GM21390 (cell line): ENCODE results near the gene RNF10.
"Not testable (repeated sequence)": the region's sequence is repeated elsewhere in the genome, so short reads cannot be mapped to it uniquely, and the experiment has no call there.

Experiments used
- ATAC-seq: cut with Tn5 transposase; IDR thresholded peaks from one replicate; pipeline ENCODE4 v1.9.1; 2021; ENCODE audit not compliant: unreplicated experiment

RNF10 gene

DNA sequence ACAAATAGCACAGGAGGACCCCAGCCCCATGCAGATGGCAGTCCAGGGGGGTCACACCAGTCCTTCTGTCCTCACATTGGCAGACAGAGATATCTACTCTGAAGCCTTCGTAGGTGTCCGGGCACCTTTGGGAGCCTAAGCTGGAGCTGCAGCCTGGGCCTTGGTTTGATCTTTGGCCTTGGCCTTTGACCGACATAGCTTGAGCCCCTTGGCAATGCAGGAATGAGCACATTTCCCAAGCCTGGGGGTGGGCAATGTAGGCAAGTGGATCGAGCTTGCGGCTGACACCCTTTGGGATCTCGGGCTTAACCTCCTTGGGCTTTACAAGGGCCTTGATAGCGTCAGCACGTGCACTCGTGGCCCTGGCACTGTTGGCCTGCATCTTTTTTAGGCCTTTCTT, 11.6 kb upstream of the RNF10 start:
- ATAC-seq, result no peak

GRCh38 chr12:120528861-120529525, 5.2 kb upstream of the RNF10 start, which contains the start of gene COQ5:
Gene COQ5 (minus strand): TSS chr12:120529158. CDS start chr12:120529141, 17 bp downstream.
- ATAC-seq, result peak; percentile 80

DNA sequence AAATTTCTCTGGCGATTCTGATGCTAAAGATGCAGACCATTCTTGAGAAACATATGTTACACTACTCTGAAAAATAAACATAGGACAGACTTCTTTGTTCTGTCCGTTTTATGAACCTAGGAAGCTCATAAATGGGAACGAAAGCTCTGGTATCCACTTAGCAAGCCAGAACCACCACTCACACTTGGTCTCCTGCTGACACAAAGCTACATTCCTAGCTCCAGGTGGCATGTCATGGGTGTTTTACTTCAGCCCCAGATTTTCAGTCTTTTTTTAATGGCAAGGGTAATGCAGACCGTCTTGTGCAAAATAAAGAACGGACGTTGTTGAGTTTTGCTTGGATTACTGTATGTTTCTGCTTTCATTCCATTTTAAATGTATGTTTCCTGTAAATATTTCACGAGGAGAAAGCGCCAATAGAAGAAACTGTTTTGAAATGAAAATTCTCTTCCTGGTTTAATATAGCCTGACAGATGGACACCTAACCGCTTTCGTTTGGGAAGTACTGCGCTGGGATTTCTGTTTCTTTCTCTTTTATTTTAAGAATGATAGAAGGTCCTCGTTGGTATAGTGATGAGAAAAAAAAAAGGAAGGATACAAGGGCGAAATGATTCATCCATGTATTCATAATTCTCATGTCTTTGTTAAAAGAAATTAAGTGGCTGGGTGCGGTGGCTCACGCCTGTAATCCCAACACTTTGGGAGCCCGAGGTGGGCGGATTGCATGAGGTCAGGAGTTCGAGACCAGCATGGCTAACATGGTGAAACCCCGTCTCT, 4.3 kb upstream of the RNF10 start:
- ATAC-seq, result no peak

DNA sequence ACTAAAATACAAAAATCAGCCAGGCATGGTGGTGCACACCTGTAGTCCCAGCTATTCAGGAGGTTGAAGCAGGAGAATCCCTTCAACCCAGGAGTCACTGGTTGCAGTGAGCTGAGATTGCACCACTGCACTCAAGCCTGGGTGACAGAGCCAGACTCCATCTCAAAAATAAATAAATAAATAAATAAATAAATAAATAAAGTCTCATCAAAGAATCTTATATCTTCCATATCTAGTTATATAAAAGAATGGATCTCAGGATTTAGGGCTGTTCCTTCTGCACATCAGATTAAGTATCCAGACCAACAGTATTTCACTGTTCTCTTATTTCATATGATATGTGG, 3.8 kb upstream of the RNF10 start:
- ATAC-seq, result not testable (repeated sequence)

GRCh38 chr12:120532701-120533238, 1.4 kb upstream of the RNF10 start:
- ATAC-seq, result no peak

- ATAC-seq, result peak; percentile 29
Measured at GRCh38 chr12:120534703-120535655, 823 bp downstream of the RNF10 start.

DNA sequence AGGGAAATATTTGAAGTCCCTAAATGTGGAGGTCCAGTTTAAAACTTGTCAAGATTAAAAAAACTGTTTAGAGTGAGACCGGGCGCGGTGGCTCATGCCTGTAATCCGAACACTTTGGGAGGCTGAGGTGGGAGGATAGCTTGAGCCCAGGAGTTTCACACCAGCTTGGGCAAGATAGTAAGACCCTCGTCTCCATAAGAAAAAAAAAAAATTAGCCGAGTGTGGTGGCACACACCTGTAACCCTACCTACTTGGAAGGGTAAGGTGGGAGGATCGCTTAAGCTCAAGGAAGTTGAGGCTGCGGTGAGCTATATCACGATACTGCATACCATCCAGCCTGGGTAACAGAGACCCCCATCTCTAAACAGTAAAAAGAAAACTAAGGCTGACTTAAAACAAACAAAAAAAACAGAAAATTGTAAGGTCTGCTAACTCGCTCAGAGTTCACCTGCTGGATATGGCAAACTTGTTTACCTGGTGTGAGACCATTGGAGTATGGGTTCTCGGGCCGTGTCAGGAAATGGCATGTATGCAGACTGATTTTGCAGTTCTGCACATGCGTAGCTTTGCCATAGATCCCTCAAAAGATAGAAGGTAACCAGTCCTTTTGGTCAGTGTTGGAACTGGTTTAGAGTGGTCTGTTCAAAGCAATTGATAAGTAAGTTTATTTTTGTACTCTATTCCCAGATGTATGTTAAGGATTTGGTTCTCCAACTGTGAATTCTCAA, 2.1 kb downstream of the RNF10 start:
- ATAC-seq, result no peak

DNA sequence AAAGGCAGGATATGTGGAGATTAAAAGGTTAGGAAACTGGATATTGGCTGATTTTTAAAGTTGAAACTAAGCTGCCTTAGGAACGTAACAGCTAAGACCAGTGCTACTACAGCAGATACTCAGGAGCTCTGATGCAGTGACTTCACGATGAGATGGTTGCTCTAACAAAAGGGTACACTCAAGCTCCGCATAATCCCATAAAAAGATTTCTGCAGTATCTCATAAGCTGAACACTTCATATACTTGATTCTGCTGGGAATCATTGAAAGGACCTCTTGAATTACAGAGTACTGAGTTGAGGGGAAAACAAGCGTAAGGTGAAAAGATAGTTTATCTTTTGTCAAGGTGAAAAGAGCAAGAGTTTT, 3.7 kb downstream of the RNF10 start:
- ATAC-seq, result no peak

DNA sequence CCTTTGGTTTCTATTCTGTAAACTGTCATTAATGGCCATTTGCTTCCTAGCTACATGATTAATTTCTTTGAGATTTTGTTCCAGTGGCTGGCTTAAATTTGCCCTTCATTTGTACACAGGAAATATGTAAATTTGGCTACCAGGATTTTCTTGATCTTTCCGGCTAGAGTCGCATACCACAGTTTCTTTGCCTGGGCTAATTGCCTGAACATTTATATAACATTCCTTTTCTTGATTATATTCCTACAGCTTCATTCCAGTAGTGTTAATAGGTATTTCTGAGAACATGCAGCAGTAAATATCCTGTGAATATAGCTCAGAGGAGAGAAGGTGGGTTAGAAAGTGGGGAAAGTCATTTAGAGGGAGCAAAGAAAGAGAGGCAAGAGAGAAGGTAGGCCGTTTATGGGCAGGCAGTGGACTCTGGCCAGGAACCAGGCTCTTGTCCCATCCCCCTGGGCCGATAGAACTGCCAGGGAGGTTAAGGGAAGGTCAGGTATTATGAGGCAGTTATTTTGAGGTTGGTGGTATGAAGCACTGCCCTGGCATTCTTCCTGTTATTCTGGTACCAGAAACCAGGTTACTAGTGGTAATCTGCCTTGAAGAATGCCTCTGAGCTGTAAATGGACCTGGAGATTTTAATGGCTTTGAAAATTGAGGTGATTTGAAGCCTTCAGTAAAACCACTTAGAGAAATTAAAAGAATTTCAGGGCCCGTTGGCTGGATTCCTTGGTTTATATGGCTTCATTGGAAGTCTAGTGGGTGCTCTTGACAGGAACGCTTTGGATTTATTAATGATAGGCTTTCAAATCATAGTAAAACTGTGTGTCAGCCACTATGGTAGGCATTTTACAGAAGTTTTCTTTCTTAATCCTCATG, 4.4 kb downstream of the RNF10 start:
- ATAC-seq, result no peak

DNA sequence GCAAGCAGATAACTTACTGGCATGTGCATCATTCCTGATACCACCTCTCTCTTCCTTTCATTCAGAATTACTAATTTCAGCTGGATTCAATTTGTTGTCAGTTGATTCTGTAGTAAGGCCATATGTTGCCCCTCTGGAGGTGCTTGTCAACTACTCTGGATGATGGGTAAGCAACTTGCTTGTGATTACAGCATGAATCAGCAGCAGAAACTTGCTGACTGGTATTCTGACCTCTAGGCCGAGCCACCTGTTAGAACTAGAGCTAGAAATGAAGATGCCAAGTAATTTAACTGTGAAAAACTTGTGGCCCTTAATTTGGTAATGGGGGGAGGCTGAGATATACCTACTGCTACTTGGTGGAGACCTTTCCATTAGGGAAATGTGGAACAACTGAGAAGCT, 5.1 kb downstream of the RNF10 start:
- no peak for ATAC-seq

- no peak for ATAC-seq
Measured at GRCh38 chr12:120540445-120540844, 6.3 kb downstream of the RNF10 start.

DNA sequence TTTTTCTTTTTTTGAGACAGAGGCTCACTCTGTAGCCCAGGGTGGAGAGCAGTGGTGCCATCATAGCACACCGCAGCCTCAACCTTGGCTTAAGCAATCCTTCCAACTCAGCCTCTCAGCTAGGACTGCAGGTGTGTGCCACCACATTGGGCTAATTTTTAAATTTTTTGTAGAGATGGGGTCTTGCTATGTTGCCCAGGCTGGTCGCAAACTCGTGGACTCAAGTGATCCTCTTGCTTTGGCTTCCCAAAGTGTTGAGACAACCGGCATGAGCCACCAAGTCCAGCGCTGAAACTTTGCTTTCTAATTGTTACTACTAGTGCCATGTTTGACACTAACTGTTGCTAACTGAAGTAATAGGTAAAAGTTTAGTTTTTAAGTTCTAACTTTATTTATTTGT, 8.0 kb downstream of the RNF10 start:
- ATAC-seq, result no peak

GRCh38 chr12:120544691-120545090, 10.5 kb downstream of the RNF10 start:
- ATAC-seq, result no peak

GRCh38 chr12:120546050-120546386, 11.9 kb downstream of the RNF10 start:
- ATAC-seq, result no peak

DNA sequence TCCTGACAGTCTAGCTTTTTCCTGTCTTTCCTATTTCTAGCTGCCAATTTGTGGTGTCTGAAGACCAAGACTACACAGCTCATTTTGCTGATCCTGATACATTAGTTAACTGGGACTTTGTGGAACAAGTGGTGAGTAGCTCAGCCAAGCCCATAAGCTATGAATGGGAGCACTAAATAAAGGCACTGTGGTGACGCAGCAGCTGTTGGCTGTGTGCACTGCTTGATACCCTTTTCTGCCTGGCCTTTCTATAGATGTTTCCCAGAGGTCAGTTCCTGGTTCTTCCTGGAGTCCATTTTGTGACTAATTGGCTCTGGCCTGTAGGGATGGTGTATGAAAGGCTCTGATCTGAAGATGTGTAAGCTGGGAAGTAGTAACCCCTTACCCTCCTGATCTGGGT, 20.5 kb downstream of the RNF10 start:
- no peak for ATAC-seq

DNA sequence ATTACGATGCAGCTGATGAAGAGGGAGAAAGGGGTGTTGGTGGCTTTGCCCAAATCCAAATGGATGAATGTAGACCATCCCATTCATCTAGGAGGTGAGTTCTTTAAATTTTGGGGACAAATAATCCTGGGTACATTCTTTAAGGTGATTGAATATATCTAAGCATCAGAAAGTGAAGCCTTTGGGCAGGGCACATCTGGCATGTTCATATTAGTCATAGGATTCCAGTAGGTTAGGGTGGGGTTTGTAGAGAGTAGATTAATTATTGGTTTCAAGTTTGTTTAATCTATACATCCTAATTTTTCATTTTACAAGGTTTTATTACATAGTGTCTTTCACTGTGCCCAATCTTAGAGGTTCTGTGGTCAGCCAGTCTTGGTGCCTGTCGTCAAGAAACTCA, 23.4 kb downstream of the RNF10 start:
- no peak for ATAC-seq

DNA sequence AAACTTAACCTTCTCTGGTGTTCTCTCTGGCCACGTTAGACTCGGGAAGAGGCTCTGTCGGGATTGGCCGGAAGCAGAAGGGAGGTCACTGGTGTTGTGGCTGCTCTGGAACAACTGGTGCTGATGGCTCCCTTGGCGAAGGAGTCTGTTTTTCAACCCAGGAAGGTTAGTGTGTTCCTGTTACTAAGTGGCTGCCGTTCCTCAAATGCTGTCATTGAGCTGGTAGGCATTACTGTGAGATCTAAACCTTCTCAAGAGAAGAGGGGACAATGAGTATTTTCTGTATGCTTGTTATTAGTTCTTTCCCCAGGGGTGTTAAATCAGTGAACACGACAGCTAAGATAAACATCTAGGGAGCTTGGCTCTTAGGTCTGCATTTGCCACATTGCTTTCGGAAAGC, 28.8 kb downstream of the RNF10 start:
- ATAC-seq, result no peak

DNA sequence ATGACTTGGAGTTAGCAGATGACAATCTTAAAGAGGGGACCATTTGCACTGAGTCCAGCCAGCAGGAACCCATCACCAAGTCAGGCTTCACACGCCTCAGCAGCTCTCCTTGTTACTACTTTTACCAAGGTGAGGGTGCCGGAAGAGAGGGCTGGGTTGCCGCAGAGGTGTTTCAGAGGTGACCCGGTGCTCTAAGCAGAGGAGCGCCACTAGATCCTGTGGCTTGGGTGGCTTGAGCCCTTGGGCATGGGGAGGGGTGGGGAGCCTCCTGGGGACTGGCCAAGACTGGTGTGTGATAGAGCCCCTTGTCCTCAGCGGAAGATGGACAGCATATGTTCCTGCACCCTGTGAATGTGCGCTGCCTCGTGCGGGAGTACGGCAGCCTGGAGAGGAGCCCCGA, 29.3 kb downstream of the RNF10 start:
- ATAC-seq, result no peak

DNA sequence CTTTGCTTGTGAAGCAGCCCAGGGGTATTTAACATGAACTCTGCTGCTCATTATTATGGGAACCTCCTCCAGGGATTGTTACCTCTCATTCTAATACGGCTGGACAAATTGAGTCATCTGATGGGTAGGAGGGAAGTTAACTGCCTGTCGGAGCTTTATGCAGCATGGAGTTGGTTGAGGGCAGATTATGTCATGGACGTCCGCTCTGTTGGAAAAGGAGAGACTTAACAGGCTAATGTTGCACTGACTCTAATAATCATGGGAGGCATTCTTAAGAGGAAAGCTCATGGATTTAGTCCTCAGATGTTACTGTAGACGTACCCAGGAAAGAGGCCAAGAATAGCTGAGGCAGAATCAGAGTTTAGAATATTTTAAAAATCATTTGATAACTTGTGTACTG, 37.1 kb downstream of the RNF10 start:
- no peak for ATAC-seq

DNA sequence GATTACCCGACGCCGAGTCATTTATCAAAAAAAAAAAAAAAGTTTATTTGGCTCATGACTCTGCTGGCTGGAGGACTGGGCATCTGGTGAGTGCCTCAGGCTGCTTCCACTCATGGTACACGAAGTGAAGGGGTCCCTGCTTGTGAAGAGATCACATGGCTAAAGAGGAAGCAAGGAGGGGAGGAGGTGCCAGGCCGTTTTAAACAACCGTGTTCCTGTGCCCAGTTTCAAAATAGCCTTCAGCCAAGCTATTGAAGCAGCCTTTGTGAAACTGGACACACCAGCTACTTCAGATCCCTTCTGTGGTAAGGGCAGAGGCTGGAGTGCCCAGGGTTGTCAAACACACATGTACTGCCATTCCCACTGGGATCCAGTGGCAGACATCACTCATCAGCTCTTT, 39.4 kb downstream of the RNF10 start:
- no peak for ATAC-seq
